Mesenchymal stem cell (in vitro differentiated cells and primary cell): ENCODE data around the gene ETV6.

Source experiments
- DNase-seq: peaks from one replicate; pipeline ENCODE4 v3.0.0-alpha.2; 2013
- H2AFZ ChIP-seq: one replicate; pipeline ENCODE4 v1.6.1; 2013; ENCODE audit warnings: low read depth, mild to moderate bottlenecking, control low read depth, inconsistent platforms, low read length, moderate library complexity
- H2AK5ac ChIP-seq: 2 replicates; pipeline ENCODE4 v1.6.1; 2013; ENCODE audit warnings: low read length, moderate library complexity, mild to moderate bottlenecking, inconsistent platforms; ENCODE audit not compliant: severe bottlenecking
- H2BK120ac ChIP-seq: one replicate; pipeline ENCODE4 v1.6.1; 2013; ENCODE audit warnings: low read depth, mild to moderate bottlenecking, inconsistent platforms, low read length, moderate library complexity
- H2BK12ac ChIP-seq, 2 experiments: one replicate each; pipeline ENCODE4 v1.6.1; 2013; ENCODE audit warnings: inconsistent platforms in 2 of 2, low read length in 2 of 2, mild to moderate bottlenecking in 2 of 2, moderate library complexity in 2 of 2, control low read depth in 1 of 2
- H2BK15ac ChIP-seq: one replicate; pipeline ENCODE4 v1.6.1; 2013; ENCODE audit warnings: mild to moderate bottlenecking, low read depth, inconsistent platforms; ENCODE audit not compliant: poor library complexity, severe bottlenecking
- H2BK5ac ChIP-seq: 2 replicates; pipeline ENCODE4 v1.6.1; 2013; ENCODE audit warnings: low read depth, mild to moderate bottlenecking, low read length, control low read depth, inconsistent platforms; ENCODE audit not compliant: poor library complexity, severe bottlenecking
- H3K14ac ChIP-seq, 2 experiments: one replicate each; pipeline ENCODE4 v1.6.1; 2013; ENCODE audit warnings: inconsistent platforms in 2 of 2, low read length in 2 of 2, control low read depth in 1 of 2, mild to moderate bottlenecking in 1 of 2, moderate library complexity in 1 of 2
- H3K18ac ChIP-seq, 2 experiments: one replicate each; pipeline ENCODE4 v1.6.1; 2013; ENCODE audit warnings: inconsistent platforms in 2 of 2, low read length in 2 of 2, control low read depth in 1 of 2, low read depth in 1 of 2, mild to moderate bottlenecking in 1 of 2
- H3K23ac ChIP-seq, 2 experiments: one replicate each; pipeline ENCODE4 v1.6.1; 2013; ENCODE audit warnings: inconsistent platforms in 2 of 2, low read length in 2 of 2, mild to moderate bottlenecking in 2 of 2, moderate library complexity in 2 of 2, control low read depth in 1 of 2
- H3K27ac ChIP-seq: 2 replicates; pipeline ENCODE4 v1.5.1; 2013; ENCODE audit warnings: mild to moderate bottlenecking, moderate library complexity, low read length, control low read depth, inconsistent platforms; ENCODE audit not compliant: poor library complexity, severe bottlenecking
- H3K27me3 ChIP-seq, 2 experiments: 2 replicates each; pipeline versions ENCODE4 v1.6.1 to v1.7.0; 2013; ENCODE audit warnings: low read length in 2 of 2, mild to moderate bottlenecking in 2 of 2, moderate library complexity in 2 of 2, control low read depth in 1 of 2, inconsistent platforms in 1 of 2; ENCODE audit not compliant: control insufficient read depth in 1 of 2, insufficient read depth in 1 of 2
- H3K36me3 ChIP-seq, 2 experiments: 2 replicates each; pipeline versions ENCODE4 v1.6.1 to v1.7.0; 2013; ENCODE audit warnings: low read length in 2 of 2, control low read depth in 1 of 2, inconsistent platforms in 1 of 2, low read depth in 1 of 2, mild to moderate bottlenecking in 1 of 2; ENCODE audit not compliant: insufficient read depth in 2 of 2, control insufficient read depth in 1 of 2
- H3K4ac ChIP-seq, 2 experiments: one replicate each; pipeline ENCODE4 v1.6.1; 2013; ENCODE audit warnings: inconsistent platforms in 2 of 2, low read length in 2 of 2, mild to moderate bottlenecking in 2 of 2, moderate library complexity in 2 of 2, control low read depth in 1 of 2, low read depth in 1 of 2
- H3K4me1 ChIP-seq: 2 replicates; pipeline ENCODE4 v1.6.1; 2013; ENCODE audit warnings: low read depth, low read length, control low read depth; ENCODE audit not compliant: control insufficient read depth, insufficient read depth
- H3K4me2 ChIP-seq: 2 replicates; pipeline ENCODE4 v1.6.1; 2013; ENCODE audit warnings: low read length, mild to moderate bottlenecking, inconsistent platforms; ENCODE audit not compliant: poor library complexity, severe bottlenecking
- H3K4me3 ChIP-seq, 2 experiments: 2 replicates each; pipeline versions ENCODE4 v1.5.1 to v1.7.0; 2013; ENCODE audit warnings: low read length in 2 of 2, mild to moderate bottlenecking in 2 of 2, control low read depth in 1 of 2, low read depth in 1 of 2; ENCODE audit not compliant: insufficient read depth in 1 of 2
- H3K79me1 ChIP-seq: replicated peaks from 2 replicates; pipeline ENCODE4 v1.6.1; 2013; ENCODE audit warnings: mild to moderate bottlenecking, control low read depth, low read length, inconsistent platforms; ENCODE audit not compliant: poor library complexity, severe bottlenecking
- H3K9ac ChIP-seq: 2 replicates; pipeline ENCODE4 v1.7.0; 2013; ENCODE audit warnings: mild to moderate bottlenecking, low read length, moderate library complexity
- H3K9me3 ChIP-seq: 2 replicates; pipeline ENCODE4 v1.7.0; 2013; ENCODE audit warnings: mild to moderate bottlenecking, low read length; ENCODE audit not compliant: control insufficient read depth
- H4K8ac ChIP-seq: one replicate; pipeline ENCODE4 v1.6.1; 2013; ENCODE audit warnings: inconsistent platforms, mild to moderate bottlenecking, low read length, moderate library complexity
- H4K91ac ChIP-seq: one replicate; pipeline ENCODE4 v1.6.1; 2013; ENCODE audit warnings: mild to moderate bottlenecking, low read length, inconsistent platforms
- WGBS: methylation state at CpG from one replicate; pipeline ENCODE4 v1.1.7; 2013; ENCODE audit warnings: mixed read lengths; 5-methylcytosine and 5-hydroxymethylcytosine counted together

ETV6 gene

GRCh38 chr12:11741434-11742092 lies 92.1 kb downstream of the ETV6 start:
- Histone ChIP-seq H2BK5ac (no peak overlapping the region), H2BK120ac (no peak overlapping the region), H2BK12ac (no peak overlapping the region), H3K27ac (no peak overlapping the region), H3K79me1 (peaks cover 28% of the 10 kb centered on the region), H3K36me3 (peaks cover 0 to 3% of the 10 kb centered on the region in 2 experiments), H2AK5ac (no peak overlapping the region), H2BK15ac (no peak overlapping the region), H2AFZ (no peak overlapping the region), H3K23ac (no peak overlapping the region), H3K9ac (no peak overlapping the region), H3K9me3 (no peaks in the 10 kb centered on the region), H3K4me2 (no peak overlapping the region), H3K4me3 (no peak overlapping the region), H3K27me3 (no peaks in the 10 kb centered on the region), H3K18ac (no peak overlapping the region), H3K14ac (no peak overlapping the region), H4K91ac (no peak overlapping the region), H3K4ac (no peak overlapping the region), H4K8ac (no peak overlapping the region), H3K4me1 (peaks cover 5% of the 10 kb centered on the region)
- DNase-seq: no peak
- WGBS: 89% methylated on average over 4 of the region's 4 CpGs

GRCh38 chr12:11743423-11744409 lies 94.2 kb downstream of the ETV6 start:
- Histone ChIP-seq H2BK12ac (no peak overlapping the region), H2AK5ac (no peak overlapping the region), H3K23ac (no peak overlapping the region), H3K27me3 (no peaks in the 10 kb centered on the region), H2BK5ac (no peak overlapping the region), H3K79me1 (peaks cover 22% of the 10 kb centered on the region), H3K4me2 (no peak overlapping the region), H4K91ac (no peak overlapping the region), H3K9me3 (no peaks in the 10 kb centered on the region), H2BK15ac (no peak overlapping the region), H3K9ac (no peak overlapping the region), H2AFZ (no peak overlapping the region), H3K4me3 (no peak overlapping the region), H3K27ac (no peak overlapping the region), H4K8ac (no peak overlapping the region), H3K4me1 (peaks cover 4% of the 10 kb centered on the region), H3K4ac (no peak overlapping the region), H3K18ac (no peak overlapping the region), H3K14ac (no peak overlapping the region), H2BK120ac (no peak overlapping the region), H3K36me3 (no peaks in the 10 kb centered on the region)
- 70% methylated on average over 10 of the region's 12 CpGs for WGBS
- DNase-seq: no peak

- no peak overlapping the region for H2AFZ ChIP-seq
- H2BK15ac ChIP-seq: no peak overlapping the region
- H2BK12ac ChIP-seq: no peak overlapping the region
- no peak overlapping the region for H3K4ac ChIP-seq
- H3K9ac ChIP-seq: no peak overlapping the region
- H3K9me3 ChIP-seq: no peaks in the 10 kb centered on the region
- H3K79me1 ChIP-seq: peaks cover 22% of the 10 kb centered on the region
- H3K27ac ChIP-seq: no peak overlapping the region
- no peak overlapping the region for H3K4me3 ChIP-seq
- H2BK5ac ChIP-seq: no peak overlapping the region
- DNase-seq: no peak
- H3K18ac ChIP-seq: no peak overlapping the region
- peaks cover 4% of the 10 kb centered on the region for H3K4me1 ChIP-seq
- no peak overlapping the region for H4K8ac ChIP-seq
- no peaks in the 10 kb centered on the region for H3K27me3 ChIP-seq
- 65% methylated on average over 2 of the region's 3 CpGs for WGBS
- no peak overlapping the region for H3K14ac ChIP-seq
- no peak overlapping the region for H3K4me2 ChIP-seq
- no peak overlapping the region for H2BK120ac ChIP-seq
- H4K91ac ChIP-seq: no peak overlapping the region
- no peaks in the 10 kb centered on the region for H3K36me3 ChIP-seq
- H3K23ac ChIP-seq: no peak overlapping the region
- no peak overlapping the region for H2AK5ac ChIP-seq
These were observed 94.9 kb downstream of the ETV6 start for GRCh38 chr12:11744410-11744801.

- H3K4me3 ChIP-seq: no peak overlapping the region
These were observed 95.6 kb downstream of the ETV6 start for GRCh38 chr12:11745113-11745512.

More at GRCh38 chr12:11745113-11745512, 95.6 kb downstream of the ETV6 start:
- no peak overlapping the region for H3K14ac ChIP-seq
- peaks cover 26% of the 10 kb centered on the region for H3K79me1 ChIP-seq
- no peak overlapping the region for H2BK15ac ChIP-seq
- H3K9ac ChIP-seq: no peak overlapping the region
- no peak overlapping the region for H3K4ac ChIP-seq
- H2BK120ac ChIP-seq: no peak overlapping the region
- no peak overlapping the region for H3K27ac ChIP-seq
- H2AFZ ChIP-seq: no peak overlapping the region
- DNase-seq: no peak
- H4K91ac ChIP-seq: no peak overlapping the region
- no peak overlapping the region for H3K23ac ChIP-seq
- no peaks in the 10 kb centered on the region for H3K9me3 ChIP-seq
- H3K27me3 ChIP-seq: no peaks in the 10 kb centered on the region
- no peak overlapping the region for H3K18ac ChIP-seq
- no peak overlapping the region for H2AK5ac ChIP-seq
- no peaks in the 10 kb centered on the region for H3K36me3 ChIP-seq
- H4K8ac ChIP-seq: no peak overlapping the region
- no peak overlapping the region for H2BK12ac ChIP-seq
- no peak overlapping the region for H2BK5ac ChIP-seq
- H3K4me2 ChIP-seq: no peak overlapping the region
- 90% methylated on average over 5 of the region's 6 CpGs for WGBS
- peaks cover 4% of the 10 kb centered on the region for H3K4me1 ChIP-seq
